Endothelial cell (in vitro differentiated cells): ENCODE results near the gene ACBD6. TPM values are rescaled to one million over a fixed set of nuclear protein-coding genes. Genes with fewer than 3 reads are reported as not detected.

Experiments used
- DNase-seq: peaks from one replicate; pipeline ENCODE4 v3.0.0; 2021; ENCODE audit warnings: low spot score
- H3K27ac Mint-ChIP-seq: one replicate; pipeline ENCODE4 v1.8.0; 2021; ENCODE audit warnings: mixed read lengths, inconsistent platforms; ENCODE audit not compliant: unreplicated experiment
- H3K27me3 Mint-ChIP-seq: one replicate; pipeline ENCODE4 v1.8.0; 2021; ENCODE audit warnings: mild to moderate bottlenecking, moderate library complexity, mixed read lengths, inconsistent platforms; ENCODE audit not compliant: unreplicated experiment
- H3K36me3 Mint-ChIP-seq: one replicate; pipeline ENCODE4 v1.8.0; 2021; ENCODE audit warnings: mild to moderate bottlenecking, low read depth, mixed read lengths, inconsistent platforms; ENCODE audit not compliant: unreplicated experiment
- H3K4me1 Mint-ChIP-seq: one replicate; pipeline ENCODE4 v1.8.0; 2021; ENCODE audit warnings: mild to moderate bottlenecking, mixed read lengths, inconsistent platforms; ENCODE audit not compliant: unreplicated experiment
- H3K4me3 Mint-ChIP-seq: one replicate; pipeline ENCODE4 v1.8.0; 2021; ENCODE audit warnings: mild to moderate bottlenecking, mixed read lengths, inconsistent platforms; ENCODE audit not compliant: unreplicated experiment
- H3K9me3 Mint-ChIP-seq: one replicate; pipeline ENCODE4 v1.8.0; 2021; ENCODE audit warnings: mixed read lengths, inconsistent platforms; ENCODE audit not compliant: unreplicated experiment
- CTCF ChIP-seq: fragments of 200-600 bp; sonication (generic); IDR thresholded peaks from one replicate; pipeline ENCODE4 v1.5.0; 2021; ENCODE audit warnings: antibody characterized with exemption; ENCODE audit not compliant: unreplicated experiment
- total RNA-seq: library from RNA; stranded (reverse); fragmentation: NEBNext Ultra II Directional; extraction: Animal tissue kit (Norgen Biotek cat#: 25700); gene quantifications from one replicate; pipeline ENCODE4 v1.2.1, GENCODE V29; 2021; ENCODE audit not compliant: unreplicated experiment

Gene ACBD6
- total RNA-seq, 1 donor from 2014 or later, result 46.5 TPM

GRCh38 chr1:180273066-180273465, 229.3 kb downstream of the ACBD6 start:
- no peak for DNase-seq
- Mint-ChIP-seq H3K4me3 (no peak overlapping the region), H3K27me3 (peaks cover 6% of the 10 kb centered on the region), H3K36me3 (peaks cover 15% of the 10 kb centered on the region), H3K9me3 (no peaks in the 10 kb centered on the region), H3K27ac (no peak overlapping the region), H3K4me1 (peaks cover 10% of the 10 kb centered on the region)
- no peak for TF ChIP-seq CTCF

- DNase-seq, result no peak
- Mint-ChIP-seq H3K36me3 (peaks cover 10% of the 10 kb centered on the region), H3K4me3 (no peak overlapping the region), H3K27me3 (peaks cover 9% of the 10 kb centered on the region), H3K4me1 (peaks cover 6% of the 10 kb centered on the region), H3K9me3 (no peaks in the 10 kb centered on the region), H3K27ac (no peak overlapping the region)
- no peak for TF ChIP-seq CTCF
These were observed 230.0 kb downstream of the ACBD6 start for GRCh38 chr1:180272395-180272794.

- Mint-ChIP-seq H3K27me3 (peaks cover 9% of the 10 kb centered on the region), H3K9me3 (no peaks in the 10 kb centered on the region), H3K4me3 (no peak overlapping the region), H3K27ac (no peak overlapping the region), H3K36me3 (peaks cover 10% of the 10 kb centered on the region), H3K4me1 (peaks cover 6% of the 10 kb centered on the region)
- no peak for TF ChIP-seq CTCF
- no peak for DNase-seq
These were observed 230.8 kb downstream of the ACBD6 start for GRCh38 chr1:180271272-180272255.

- H3K4me3 Mint-ChIP-seq, result no peak overlapping the region
- DNase-seq, result no peak
- H3K36me3 Mint-ChIP-seq, result peaks cover 10% of the 10 kb centered on the region
- H3K27me3 Mint-ChIP-seq, result peaks cover 9% of the 10 kb centered on the region
- no peak overlapping the region for H3K27ac Mint-ChIP-seq
- H3K9me3 Mint-ChIP-seq, result no peaks in the 10 kb centered on the region
- TF ChIP-seq CTCF, result peak; percentile 14
- H3K4me1 Mint-ChIP-seq, result peaks cover 6% of the 10 kb centered on the region
These were observed 231.7 kb downstream of the ACBD6 start for GRCh38 chr1:180270530-180271271.
